ENCODE measurements around the gene EFCC1.

The EFCC1 gene

DNA sequence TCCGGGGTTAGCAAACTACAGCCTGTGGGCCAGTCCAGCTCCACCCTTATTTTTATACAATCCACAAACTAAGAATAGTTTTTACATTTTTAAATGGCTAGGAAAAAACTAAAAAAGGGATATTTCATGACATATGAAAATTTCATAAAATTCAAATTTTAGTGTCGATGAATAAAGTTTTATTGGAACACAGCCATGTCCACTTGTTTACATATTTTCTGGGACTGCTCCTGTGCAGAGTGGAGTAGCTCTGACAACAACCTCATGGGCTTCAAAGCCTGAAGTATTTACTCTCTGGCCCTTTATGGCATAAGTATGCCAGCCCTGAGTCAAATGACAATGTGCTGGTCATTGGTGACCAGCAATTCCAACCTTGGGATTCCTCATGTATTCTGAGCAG, 17.2 kb downstream of the EFCC1 start (continued):
- TF ChIP-seq ARNTL (CRISPR knock-in tag; IDR thresholded peaks at IDR 0.05; ENCODE audit: borderline replicate concordance, low read depth) = no peak

DNA sequence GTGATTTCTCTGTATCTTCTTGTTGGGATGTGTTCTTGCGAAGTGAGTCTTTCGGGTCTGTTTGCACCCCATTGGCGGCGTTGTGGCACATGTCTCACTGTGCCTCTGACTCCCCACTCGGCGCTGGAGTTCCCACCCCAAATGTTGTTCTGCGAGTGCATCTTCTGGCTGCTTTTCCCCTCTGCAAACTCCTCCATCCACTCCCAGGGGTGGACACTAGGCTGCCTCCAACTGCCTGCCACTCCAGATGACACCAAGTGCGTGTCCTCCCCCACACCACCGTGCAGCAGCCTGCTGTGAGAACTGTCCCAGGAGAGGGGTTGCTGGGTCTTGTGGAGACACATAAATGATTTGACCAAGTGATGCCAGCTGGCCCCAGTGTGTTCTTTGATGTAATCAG, 17.6 kb downstream of the EFCC1 start:
- TF ChIP-seq GLIS3 (CRISPR knock-in tag; IDR thresholded peaks at IDR 0.05) (no peak), OSR1 (CRISPR knock-in tag; IDR thresholded peaks at IDR 0.05) (no peak), ARNTL (CRISPR knock-in tag; IDR thresholded peaks at IDR 0.05; ENCODE audit: borderline replicate concordance, low read depth) (no peak), ZNF565 (CRISPR knock-in tag; conservative IDR thresholded peaks at IDR 0.05; ENCODE audit: low read depth) (no peak), PPARA (CRISPR knock-in tag; IDR thresholded peaks at IDR 0.05; ENCODE audit: borderline replicate concordance) (no peak), CSDC2 (CRISPR knock-in tag; IDR thresholded peaks at IDR 0.05) (no peak), SNAI2 (CRISPR knock-in tag; IDR thresholded peaks at IDR 0.05) (no peak), TCF4 (CRISPR knock-in tag; IDR thresholded peaks at IDR 0.05; ENCODE audit: borderline replicate concordance) (no peak), RARB (CRISPR knock-in tag; IDR thresholded peaks at IDR 0.05) (no peak), TOX (CRISPR knock-in tag; IDR thresholded peaks at IDR 0.05; ENCODE audit: borderline replicate concordance) (no peak), ESRRG (CRISPR knock-in tag; IDR thresholded peaks at IDR 0.05) (no peak), BACH2 (CRISPR knock-in tag; IDR thresholded peaks at IDR 0.05; ENCODE audit: borderline replicate concordance) (no peak), CREB5 (CRISPR knock-in tag; IDR thresholded peaks at IDR 0.05; ENCODE audit: low read depth) (no peak), ZC3H10 (CRISPR knock-in tag; IDR thresholded peaks at IDR 0.05) (no peak), ISL1 (CRISPR knock-in tag; IDR thresholded peaks at IDR 0.05) (no peak), ZNF70 (CRISPR knock-in tag; IDR thresholded peaks at IDR 0.05) (no peak)
- TF ChIP-seq, protein P1, sequence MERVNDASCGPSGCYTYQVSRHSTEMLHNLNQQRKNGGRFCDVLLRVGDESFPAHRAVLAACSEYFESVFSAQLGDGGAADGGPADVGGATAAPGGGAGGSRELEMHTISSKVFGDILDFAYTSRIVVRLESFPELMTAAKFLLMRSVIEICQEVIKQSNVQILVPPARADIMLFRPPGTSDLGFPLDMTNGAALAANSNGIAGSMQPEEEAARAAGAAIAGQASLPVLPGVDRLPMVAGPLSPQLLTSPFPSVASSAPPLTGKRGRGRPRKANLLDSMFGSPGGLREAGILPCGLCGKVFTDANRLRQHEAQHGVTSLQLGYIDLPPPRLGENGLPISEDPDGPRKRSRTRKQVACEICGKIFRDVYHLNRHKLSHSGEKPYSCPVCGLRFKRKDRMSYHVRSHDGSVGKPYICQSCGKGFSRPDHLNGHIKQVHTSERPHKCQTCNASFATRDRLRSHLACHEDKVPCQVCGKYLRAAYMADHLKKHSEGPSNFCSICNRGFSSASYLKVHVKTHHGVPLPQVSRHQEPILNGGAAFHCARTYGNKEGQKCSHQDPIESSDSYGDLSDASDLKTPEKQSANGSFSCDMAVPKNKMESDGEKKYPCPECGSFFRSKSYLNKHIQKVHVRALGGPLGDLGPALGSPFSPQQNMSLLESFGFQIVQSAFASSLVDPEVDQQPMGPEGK (CRISPR knock-in tag; IDR thresholded peaks at IDR 0.05; ENCODE audit: borderline replicate concordance) = no peak
- TF ChIP-seq, protein P2, sequence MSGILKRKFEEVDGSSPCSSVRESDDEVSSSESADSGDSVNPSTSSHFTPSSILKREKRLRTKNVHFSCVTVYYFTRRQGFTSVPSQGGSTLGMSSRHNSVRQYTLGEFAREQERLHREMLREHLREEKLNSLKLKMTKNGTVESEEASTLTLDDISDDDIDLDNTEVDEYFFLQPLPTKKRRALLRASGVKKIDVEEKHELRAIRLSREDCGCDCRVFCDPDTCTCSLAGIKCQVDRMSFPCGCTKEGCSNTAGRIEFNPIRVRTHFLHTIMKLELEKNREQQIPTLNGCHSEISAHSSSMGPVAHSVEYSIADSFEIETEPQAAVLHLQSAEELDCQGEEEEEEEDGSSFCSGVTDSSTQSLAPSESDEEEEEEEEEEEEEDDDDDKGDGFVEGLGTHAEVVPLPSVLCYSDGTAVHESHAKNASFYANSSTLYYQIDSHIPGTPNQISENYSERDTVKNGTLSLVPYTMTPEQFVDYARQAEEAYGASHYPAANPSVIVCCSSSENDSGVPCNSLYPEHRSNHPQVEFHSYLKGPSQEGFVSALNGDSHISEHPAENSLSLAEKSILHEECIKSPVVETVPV (CRISPR knock-in tag; IDR thresholded peaks at IDR 0.05) = no peak
- TF ChIP-seq, protein P3, sequence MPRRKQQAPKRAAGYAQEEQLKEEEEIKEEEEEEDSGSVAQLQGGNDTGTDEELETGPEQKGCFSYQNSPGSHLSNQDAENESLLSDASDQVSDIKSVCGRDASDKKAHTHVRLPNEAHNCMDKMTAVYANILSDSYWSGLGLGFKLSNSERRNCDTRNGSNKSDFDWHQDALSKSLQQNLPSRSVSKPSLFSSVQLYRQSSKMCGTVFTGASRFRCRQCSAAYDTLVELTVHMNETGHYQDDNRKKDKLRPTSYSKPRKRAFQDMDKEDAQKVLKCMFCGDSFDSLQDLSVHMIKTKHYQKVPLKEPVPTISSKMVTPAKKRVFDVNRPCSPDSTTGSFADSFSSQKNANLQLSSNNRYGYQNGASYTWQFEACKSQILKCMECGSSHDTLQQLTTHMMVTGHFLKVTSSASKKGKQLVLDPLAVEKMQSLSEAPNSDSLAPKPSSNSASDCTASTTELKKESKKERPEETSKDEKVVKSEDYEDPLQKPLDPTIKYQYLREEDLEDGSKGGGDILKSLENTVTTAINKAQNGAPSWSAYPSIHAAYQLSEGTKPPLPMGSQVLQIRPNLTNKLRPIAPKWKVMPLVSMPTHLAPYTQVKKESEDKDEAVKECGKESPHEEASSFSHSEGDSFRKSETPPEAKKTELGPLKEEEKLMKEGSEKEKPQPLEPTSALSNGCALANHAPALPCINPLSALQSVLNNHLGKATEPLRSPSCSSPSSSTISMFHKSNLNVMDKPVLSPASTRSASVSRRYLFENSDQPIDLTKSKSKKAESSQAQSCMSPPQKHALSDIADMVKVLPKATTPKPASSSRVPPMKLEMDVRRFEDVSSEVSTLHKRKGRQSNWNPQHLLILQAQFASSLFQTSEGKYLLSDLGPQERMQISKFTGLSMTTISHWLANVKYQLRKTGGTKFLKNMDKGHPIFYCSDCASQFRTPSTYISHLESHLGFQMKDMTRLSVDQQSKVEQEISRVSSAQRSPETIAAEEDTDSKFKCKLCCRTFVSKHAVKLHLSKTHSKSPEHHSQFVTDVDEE (CRISPR knock-in tag; IDR thresholded peaks at IDR 0.05) = no peak
- TF ChIP-seq, protein P4, sequence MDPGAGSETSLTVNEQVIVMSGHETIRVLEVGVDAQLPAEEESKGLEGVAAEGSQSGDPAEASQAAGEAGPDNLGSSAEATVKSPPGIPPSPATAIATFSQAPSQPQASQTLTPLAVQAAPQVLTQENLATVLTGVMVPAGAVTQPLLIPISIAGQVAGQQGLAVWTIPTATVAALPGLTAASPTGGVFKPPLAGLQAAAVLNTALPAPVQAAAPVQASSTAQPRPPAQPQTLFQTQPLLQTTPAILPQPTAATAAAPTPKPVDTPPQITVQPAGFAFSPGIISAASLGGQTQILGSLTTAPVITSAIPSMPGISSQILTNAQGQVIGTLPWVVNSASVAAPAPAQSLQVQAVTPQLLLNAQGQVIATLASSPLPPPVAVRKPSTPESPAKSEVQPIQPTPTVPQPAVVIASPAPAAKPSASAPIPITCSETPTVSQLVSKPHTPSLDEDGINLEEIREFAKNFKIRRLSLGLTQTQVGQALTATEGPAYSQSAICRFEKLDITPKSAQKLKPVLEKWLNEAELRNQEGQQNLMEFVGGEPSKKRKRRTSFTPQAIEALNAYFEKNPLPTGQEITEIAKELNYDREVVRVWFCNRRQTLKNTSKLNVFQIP (CRISPR knock-in tag; IDR thresholded peaks at IDR 0.05; ENCODE audit: borderline replicate concordance, low read depth) = no peak
- ATAC-seq = no peak

DNA sequence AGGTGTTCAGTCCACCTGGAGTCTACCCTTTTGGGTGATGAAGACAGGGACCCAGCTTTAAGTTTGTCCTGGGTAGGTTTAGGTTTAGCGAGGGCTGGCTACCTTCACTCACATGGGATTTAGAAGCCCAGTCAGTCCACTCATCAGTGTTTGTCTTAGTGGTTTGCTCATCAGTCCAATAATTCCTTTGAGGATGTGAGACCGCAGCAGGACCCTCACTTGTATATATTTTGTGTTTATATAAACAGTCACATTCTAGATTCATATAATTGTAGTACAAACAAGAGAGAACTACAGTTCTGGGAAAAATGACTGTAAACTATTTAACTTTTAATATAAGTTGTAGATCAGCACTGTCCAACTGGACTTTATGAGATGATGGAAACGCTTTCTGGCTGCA, 18.2 kb downstream of the EFCC1 start:
- no peak for ATAC-seq
- TF ChIP-seq ARNTL (CRISPR knock-in tag; IDR thresholded peaks at IDR 0.05; ENCODE audit: borderline replicate concordance, low read depth) = no peak
- TF ChIP-seq OSR1 (CRISPR knock-in tag; IDR thresholded peaks at IDR 0.05) = no peak
- no peak for TF ChIP-seq SNAI2 (CRISPR knock-in tag; IDR thresholded peaks at IDR 0.05)
- no peak for TF ChIP-seq ZFP30 (CRISPR knock-in tag; IDR thresholded peaks at IDR 0.05)
- TF ChIP-seq ZNF565 (CRISPR knock-in tag; conservative IDR thresholded peaks at IDR 0.05; ENCODE audit: low read depth) = no peak
- TF ChIP-seq CSDC2 (CRISPR knock-in tag; IDR thresholded peaks at IDR 0.05) = no peak
- TF ChIP-seq, protein P3 (CRISPR knock-in tag; IDR thresholded peaks at IDR 0.05) = no peak
- TF ChIP-seq GLIS3 (CRISPR knock-in tag; IDR thresholded peaks at IDR 0.05) = no peak
- TF ChIP-seq ZFP3 (CRISPR knock-in tag; IDR thresholded peaks at IDR 0.05) = no peak
- TF ChIP-seq BACH2 (CRISPR knock-in tag; IDR thresholded peaks at IDR 0.05; ENCODE audit: borderline replicate concordance) = no peak
- TF ChIP-seq RARB (CRISPR knock-in tag; IDR thresholded peaks at IDR 0.05) = no peak
- no peak for TF ChIP-seq CREB5 (CRISPR knock-in tag; IDR thresholded peaks at IDR 0.05; ENCODE audit: low read depth)
- TF ChIP-seq PPARA (CRISPR knock-in tag; IDR thresholded peaks at IDR 0.05; ENCODE audit: borderline replicate concordance) = no peak
- TF ChIP-seq, protein P4 (CRISPR knock-in tag; IDR thresholded peaks at IDR 0.05; ENCODE audit: borderline replicate concordance, low read depth) = no peak

Measured in SK-N-SH treated with all-trans-retinoic acid at 6 μM for 48 hours (cell line).